SK-N-SH treated with all-trans-retinoic acid at 6 μM for 48 hours (cell line): ENCODE measurements around the gene HNRNPR.

ENCODE experiments used
- GLIS3 ChIP-seq: fragments of 250-450 bp; sonication (Bioruptor Pico); IDR thresholded peaks from 2 replicates; pipeline ENCODE4 v1.5.0; 2020; ENCODE audit warnings: mild to moderate bottlenecking, moderate library complexity
- RARB ChIP-seq: fragments of 250-450 bp; sonication (Bioruptor Pico); IDR thresholded peaks from 2 replicates; pipeline ENCODE4 v1.8.0; 2021; ENCODE audit warnings: mild to moderate bottlenecking, moderate library complexity

GRCh38 chr1:23341931-23342692 lies 2.0 kb downstream of the HNRNPR start:
- TF ChIP-seq GLIS3 (no peak), RARB (CRISPR knock-in tag) (no peak)
